HG03571 (cell line): ENCODE data around the gene CLDN4.

Source experiments
- ATAC-seq: cut with Tn5 transposase; IDR thresholded peaks from one replicate; pipeline ENCODE4 v1.9.1; 2021; ENCODE audit not compliant: unreplicated experiment

CLDN4 gene

DNA sequence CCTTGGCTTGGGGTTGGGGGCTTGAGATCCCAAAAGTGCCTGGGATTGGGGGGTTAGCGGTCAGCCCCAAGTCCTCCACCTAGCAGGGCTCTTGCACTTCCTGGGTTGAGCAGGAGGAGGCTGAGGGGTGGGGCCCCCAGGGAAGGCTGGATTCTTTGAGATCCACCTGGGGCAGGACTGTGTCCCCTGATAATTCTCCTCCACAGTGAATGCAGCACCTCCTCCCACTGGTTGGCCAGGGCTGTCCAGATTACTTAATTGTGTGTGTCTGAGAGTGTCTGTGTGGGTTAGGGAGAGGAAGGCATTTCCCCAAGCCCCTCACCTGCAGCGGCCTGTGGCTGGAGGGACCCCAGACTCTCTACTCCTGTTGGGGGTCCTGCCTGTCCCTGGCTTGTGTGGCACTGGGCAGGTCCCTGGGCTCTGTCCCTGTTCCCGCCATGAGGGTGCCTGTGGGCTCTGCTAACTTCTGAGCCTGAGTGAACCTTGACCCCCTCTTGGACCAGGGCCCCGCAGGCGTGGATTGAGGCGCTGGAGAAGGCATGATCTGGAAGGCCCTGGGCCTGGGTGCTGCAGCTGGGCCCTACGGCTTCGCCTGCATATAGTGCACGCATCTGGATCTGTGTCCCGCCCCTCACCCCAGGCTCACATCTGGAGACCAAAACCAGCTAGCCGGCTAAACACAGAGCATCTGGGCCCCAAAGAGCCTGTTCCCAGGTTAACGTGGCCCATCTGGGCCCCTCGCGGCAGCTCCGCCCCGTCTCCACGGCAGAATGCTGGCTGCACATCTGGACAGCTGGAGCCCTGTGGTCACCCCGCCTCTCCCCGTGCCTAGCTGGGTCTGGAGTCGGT, 40.6 kb downstream of the CLDN4 start:
- no peak for ATAC-seq

DNA sequence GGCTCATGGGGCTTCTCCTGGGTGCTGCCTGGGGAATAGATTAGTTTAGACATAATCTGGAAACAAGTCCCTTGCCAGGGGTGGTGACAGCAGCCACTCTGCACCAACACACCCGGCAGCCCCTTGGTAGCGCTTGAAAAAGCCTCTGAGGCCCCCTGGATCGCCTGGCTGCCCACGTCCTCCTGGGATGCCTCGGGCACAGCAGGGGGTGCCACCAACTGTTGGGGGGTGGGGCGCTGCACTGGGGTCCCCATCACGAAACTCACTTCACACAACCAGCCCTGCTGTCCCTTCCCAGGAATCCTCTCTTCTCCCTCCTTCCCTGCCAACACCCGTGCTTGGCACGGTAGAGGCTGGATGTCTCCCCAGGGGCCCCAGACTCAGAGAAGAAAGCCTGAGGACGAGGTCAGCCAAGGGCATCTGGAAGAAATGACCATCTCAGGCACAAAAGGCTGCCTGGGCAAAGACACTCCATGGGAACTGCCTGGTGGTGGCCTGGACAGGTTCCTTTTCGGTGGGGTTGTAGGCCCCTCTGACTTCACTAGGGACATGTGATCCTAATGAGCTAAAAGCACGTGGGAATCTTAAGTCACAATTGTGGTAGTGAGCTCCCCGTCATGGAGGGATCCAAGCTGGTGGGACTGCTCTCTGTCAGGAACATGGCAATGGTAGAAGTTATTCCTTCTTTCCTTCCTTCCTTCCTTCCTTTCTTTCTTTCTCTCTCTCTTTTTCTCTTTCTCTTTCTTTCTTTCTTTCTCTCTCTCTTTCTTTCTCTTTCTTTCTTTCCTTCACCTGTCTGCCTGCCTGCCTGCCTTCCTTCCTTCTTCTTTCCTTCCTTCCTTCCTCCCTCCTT, 41.5 kb downstream of the CLDN4 start:
- ATAC-seq, result no peak

DNA sequence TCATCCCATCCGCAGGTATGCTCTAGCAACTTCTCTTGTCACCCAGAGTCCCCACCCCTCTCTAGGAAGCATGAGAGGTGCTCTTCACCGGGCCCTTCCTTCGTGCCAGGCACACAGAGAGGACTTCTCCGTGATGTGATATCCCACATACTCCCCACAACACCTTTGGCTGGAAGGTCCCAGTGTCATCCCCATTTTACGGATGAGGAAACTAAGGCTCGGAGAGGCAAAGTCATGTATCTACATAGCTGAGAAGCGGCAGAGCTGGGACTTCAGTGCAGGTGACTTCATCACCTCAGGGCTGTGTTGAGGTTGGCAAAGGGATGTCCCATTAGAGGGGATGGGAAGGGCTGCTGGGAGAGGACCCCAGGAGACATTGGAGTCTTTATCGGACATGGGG, 45.6 kb downstream of the CLDN4 start:
- ATAC-seq, result no peak

DNA sequence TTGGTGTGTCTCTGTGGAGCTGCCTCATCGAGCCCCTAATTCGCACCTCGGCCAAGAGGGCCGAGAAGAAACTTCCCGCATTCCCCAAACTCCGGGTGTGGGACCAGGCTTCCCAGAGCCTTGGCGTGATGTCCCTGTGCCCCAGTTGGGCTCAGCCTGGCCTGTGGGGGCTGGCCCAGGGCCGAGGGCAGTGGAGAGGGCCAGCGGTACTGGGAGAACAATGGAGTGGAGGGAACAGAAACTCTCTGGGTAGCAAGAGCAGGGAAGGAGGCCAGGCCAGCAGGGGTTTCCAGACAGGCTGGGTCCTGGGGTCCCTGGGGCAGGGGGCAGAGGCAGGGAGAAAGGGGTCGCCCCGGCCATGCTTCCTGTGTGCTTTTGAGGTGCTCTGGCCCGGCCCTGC, 46.2 kb downstream of the CLDN4 start:
- ATAC-seq, result no peak

DNA sequence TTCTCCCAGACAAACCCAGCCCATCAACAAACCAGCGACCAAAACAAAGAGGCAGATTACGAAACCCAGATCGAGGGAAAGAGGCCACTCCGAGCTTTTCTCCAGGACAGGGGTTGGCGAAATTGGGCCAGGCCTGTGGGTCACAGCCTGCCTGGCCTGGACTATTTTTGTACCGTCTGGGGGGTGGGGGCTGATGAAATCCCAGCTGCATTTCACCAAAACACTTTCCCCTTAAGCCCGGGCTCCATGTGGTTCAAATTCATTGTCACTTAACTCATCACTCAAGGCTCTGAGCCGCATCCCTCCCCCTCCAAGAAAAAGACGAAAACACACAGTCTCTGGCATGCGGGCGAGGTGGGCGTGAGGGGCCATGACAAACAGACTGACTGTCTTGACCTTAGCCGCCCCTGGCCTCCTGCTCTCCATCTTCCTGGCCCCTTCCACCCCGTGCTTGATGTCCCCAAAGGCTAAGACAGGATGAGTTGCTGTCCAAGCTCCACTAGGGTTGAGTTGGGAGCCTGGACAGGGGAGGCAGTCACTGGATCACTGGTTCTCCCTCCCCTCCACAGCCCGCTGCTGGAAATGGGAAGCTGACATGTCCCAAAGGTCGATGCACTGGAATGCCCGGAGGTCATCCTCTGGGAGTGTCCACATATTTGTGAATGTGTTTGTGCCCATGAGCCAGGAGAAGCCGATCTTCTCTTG, 49.3 kb downstream of the CLDN4 start:
- no peak for ATAC-seq

DNA sequence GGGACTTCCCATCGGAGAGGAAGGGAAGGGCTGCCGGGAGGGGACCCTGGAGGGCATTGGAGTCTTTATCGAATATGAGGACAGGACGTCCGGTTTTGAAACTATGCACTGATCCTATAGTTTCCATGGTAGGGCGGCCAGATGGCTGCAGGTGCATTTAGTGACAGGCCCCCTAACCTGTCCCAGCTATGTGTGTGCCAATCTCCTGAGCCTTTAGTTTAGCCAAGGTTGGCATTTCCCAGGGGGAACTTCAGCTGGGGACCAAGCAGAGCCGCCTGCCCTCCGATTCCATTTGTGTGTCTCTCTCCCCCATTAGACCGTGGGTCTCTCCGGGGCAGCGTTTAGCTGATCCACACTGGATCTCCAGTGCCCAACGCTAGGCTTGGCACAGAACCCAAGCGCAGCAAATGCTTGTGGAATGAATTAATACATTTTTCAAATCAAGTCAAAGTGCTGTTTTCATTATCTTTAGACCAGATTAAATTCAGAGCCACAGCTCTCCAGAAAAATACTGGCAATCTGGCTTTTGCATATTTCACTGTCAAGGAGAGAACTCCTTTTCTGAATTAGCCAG, 50.0 kb downstream of the CLDN4 start:
- no peak for ATAC-seq

DNA sequence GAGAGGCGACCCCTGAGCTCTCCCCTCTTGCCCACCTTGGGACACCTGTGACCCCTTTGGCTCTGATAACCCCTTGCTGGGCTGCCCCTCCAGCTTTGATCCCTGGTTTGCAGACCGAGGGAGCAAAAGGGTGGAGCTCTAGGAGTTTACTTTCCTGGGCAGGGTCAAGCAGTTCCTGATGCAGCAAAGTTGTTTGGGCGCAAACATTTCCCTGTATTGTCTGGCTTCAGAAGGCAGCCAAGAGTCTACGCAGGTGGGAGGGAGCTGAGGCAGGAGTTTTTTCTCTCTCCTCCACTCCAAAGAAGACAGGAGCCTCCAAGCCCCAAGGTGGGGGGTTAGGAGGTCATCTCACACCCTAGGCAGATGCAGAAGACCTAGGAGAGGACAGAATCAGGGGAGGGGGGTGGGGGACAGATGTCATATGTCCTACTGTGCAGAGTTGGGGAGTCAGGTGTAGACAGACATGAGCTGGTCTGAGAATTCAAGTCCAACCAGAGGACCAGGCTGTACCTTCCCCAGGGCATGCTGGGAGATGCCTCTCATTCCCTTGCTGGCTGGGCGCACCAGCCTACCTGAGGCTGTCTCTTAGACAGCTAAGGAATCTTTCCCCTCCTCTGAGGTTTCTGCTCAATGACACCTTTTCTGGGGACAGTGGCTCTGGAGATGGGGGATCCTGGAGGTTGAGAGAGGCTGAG, 50.7 kb downstream of the CLDN4 start:
- ATAC-seq, result no peak

DNA sequence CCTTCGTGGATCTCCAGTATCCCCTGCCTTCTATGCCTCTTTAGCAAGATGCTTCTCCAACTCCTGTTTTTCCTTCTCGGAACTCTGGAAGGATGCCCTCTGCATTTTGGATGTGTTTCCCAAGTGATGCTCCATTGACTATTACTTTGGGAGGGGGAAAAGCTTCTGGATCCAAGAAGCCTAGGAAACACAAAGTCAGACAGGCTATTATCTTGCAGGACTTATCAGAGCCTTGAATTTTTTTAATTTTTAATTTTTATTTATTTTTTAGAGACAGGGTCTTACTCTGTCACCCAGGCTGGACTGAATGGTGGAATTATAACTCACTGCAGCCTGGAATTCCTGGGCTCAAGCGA, 51.2 kb downstream of the CLDN4 start:
- no peak for ATAC-seq
